Neural cell (in vitro differentiated cells): ENCODE data around the gene LRP8. TPM values are rescaled to one million over a fixed set of nuclear protein-coding genes. Genes with fewer than 3 reads are reported as not detected.
A peak's percentile ranks its signal among the peaks of the same experiment; 100 is the strongest.

ENCODE experiments used
- H2AFZ ChIP-seq: fragments of 200-600, 300-800 bp; sonication (generic), shearing (Covaris generic); 2 replicates; pipeline ENCODE4 v1.6.0; 2014; ENCODE audit warnings: low read depth, mild to moderate bottlenecking, antibody characterized with exemption, low read length, moderate library complexity
- H3F3A ChIP-seq: fragments of 200-600 bp; shearing (Covaris generic); 2 replicates; pipeline ENCODE4 v1.6.1; 2016; ENCODE audit warnings: mild to moderate bottlenecking, moderate library complexity, mixed read lengths, antibody characterized with exemption, low read length; ENCODE audit not compliant: insufficient read depth, poor library complexity, severe bottlenecking
- H3K27ac ChIP-seq: fragments of 200-600, 300-800 bp; sonication (generic), shearing (Covaris generic); 2 replicates; pipeline ENCODE4 v1.5.1; 2014; ENCODE audit warnings: mild to moderate bottlenecking, low read length, moderate library complexity
- H3K27me3 ChIP-seq: fragments of 300-800, 200-600 bp; sonication (generic), shearing (Covaris generic); 2 replicates; pipeline ENCODE4 v1.6.0; 2014; ENCODE audit warnings: mild to moderate bottlenecking, low read depth, low read length, moderate library complexity; ENCODE audit not compliant: insufficient read depth
- H3K36me3 ChIP-seq: fragments of 300-800, 200-600 bp; sonication (generic), shearing (Covaris generic); 2 replicates; pipeline ENCODE4 v1.5.1; 2014; ENCODE audit warnings: mild to moderate bottlenecking, antibody characterized with exemption, low read length, moderate library complexity; ENCODE audit not compliant: insufficient read depth
- H3K4me2 ChIP-seq: fragments of 300-800, 200-600 bp; sonication (generic), shearing (Covaris generic); 2 replicates; pipeline ENCODE4 v1.6.0; 2014; ENCODE audit warnings: mild to moderate bottlenecking, low read length
- H3K4me3 ChIP-seq: fragments of 300-800, 200-600 bp; sonication (generic), shearing (Covaris generic); 2 replicates; pipeline ENCODE4 v1.5.1; 2014; ENCODE audit warnings: mild to moderate bottlenecking, low read length, moderate library complexity
- H3K79me2 ChIP-seq: fragments of 200-600 bp; shearing (Covaris generic); replicated peaks from 2 replicates; pipeline ENCODE4 v1.6.0; 2014; ENCODE audit warnings: mild to moderate bottlenecking, low read length, moderate library complexity; ENCODE audit not compliant: insufficient read depth
- H3K9ac ChIP-seq: fragments of 300-800, 200-600 bp; sonication (generic), shearing (Covaris generic); 2 replicates; pipeline ENCODE4 v1.6.1; 2016; ENCODE audit warnings: mild to moderate bottlenecking, low read length, mixed read lengths
- H3K9me2 ChIP-seq: fragments of 200-600 bp; shearing (Covaris generic); 2 replicates; pipeline ENCODE4 v1.6.1; 2016; ENCODE audit warnings: mild to moderate bottlenecking, low read length, mixed read lengths; ENCODE audit not compliant: insufficient read depth
- H3K9me3 ChIP-seq: fragments of 200-600, 300-800 bp; sonication (generic), shearing (Covaris generic); 2 replicates; pipeline ENCODE4 v1.6.1; 2016; ENCODE audit warnings: mild to moderate bottlenecking, mixed run types, low read length, moderate library complexity, mixed read lengths
- H4K20me1 ChIP-seq: fragments of 200-600 bp; shearing (Covaris generic); 2 replicates; pipeline ENCODE4 v1.6.1; 2016; ENCODE audit warnings: mild to moderate bottlenecking, mixed run types; ENCODE audit not compliant: insufficient read depth
- EP300 ChIP-seq: fragments of 450-650 bp; conservative IDR thresholded peaks from 2 replicates; pipeline ENCODE4 v1.6.1; 2014; ENCODE audit warnings: antibody characterized with exemption, mild to moderate bottlenecking, moderate library complexity; ENCODE audit not compliant: poor library complexity, severe bottlenecking
- EZH2 ChIP-seq: fragments of 200-600, 300-800 bp; shearing (Covaris generic), sonication (generic); IDR thresholded peaks from 2 replicates; pipeline ENCODE4 v1.6.1; 2014; ENCODE audit warnings: antibody characterized with exemption, low read length, borderline replicate concordance, mild to moderate bottlenecking; ENCODE audit not compliant: insufficient read depth, poor library complexity, severe bottlenecking
- MXI1 ChIP-seq: fragments of 450-650 bp; conservative IDR thresholded peaks from 2 replicates; pipeline ENCODE4 v1.6.1; 2014; ENCODE audit warnings: antibody characterized with exemption, mild to moderate bottlenecking; ENCODE audit not compliant: poor library complexity, severe bottlenecking
- POLR2AphosphoS5 ChIP-seq: IDR thresholded peaks from 2 replicates; pipeline ENCODE4 v1.6.1; 2012
- RAD21 ChIP-seq: fragments of 450-650 bp; conservative IDR thresholded peaks from 2 replicates; pipeline ENCODE4 v1.6.1; 2014; ENCODE audit warnings: antibody characterized with exemption, mild to moderate bottlenecking, moderate library complexity
- SMC3 ChIP-seq: fragments of 450-650 bp; conservative IDR thresholded peaks from 2 replicates; pipeline ENCODE4 v1.6.1; 2014; ENCODE audit warnings: antibody characterized with exemption, mild to moderate bottlenecking, moderate library complexity; ENCODE audit not compliant: poor library complexity
- TAF1 ChIP-seq: IDR thresholded peaks from 2 replicates; pipeline ENCODE4 v1.6.1; 2012; ENCODE audit warnings: low read depth
- polyA plus RNA-seq: library from polyadenylated mRNA; depleted of rRNA; stranded (reverse); fragments of >200 nt; gene quantifications from 2 replicates; pipeline ENCODE4 v1.2.3, GENCODE V29; 2014
- TF ChIP-seq, protein P1 (sequence below): fragments of 450-650 bp; IDR thresholded peaks from 2 replicates; pipeline ENCODE4 v1.5.1; 2014; ENCODE audit warnings: antibody characterized with exemption, mild to moderate bottlenecking, moderate library complexity; ENCODE audit not compliant: poor library complexity, severe bottlenecking
- TF ChIP-seq, protein P2 (sequence below): IDR thresholded peaks from 2 replicates; pipeline ENCODE4 v1.6.1; 2012; ENCODE audit warnings: borderline replicate concordance

The LRP8 gene
- polyA plus RNA-seq, 1 donor from 2014 or later: 65.8 TPM

GRCh38 chr1:53278298-53278725, 49.6 kb downstream of the LRP8 start:
- Histone ChIP-seq H3K79me2 (no peaks in the 10 kb centered on the region), H2AFZ (no peak overlapping the region), H3K4me3 (no peak overlapping the region), H3K36me3 (no peaks in the 10 kb centered on the region), H3K4me2 (no peak overlapping the region), H3K27ac (peak overlapping the region; percentile 63), H3F3A (no peaks in the 10 kb centered on the region), H4K20me1 (no peaks in the 10 kb centered on the region), H3K9me2 (no peaks in the 10 kb centered on the region), H3K9ac (peak overlapping the region; percentile 32), H3K27me3 (no peaks in the 10 kb centered on the region), H3K9me3 (no peaks in the 10 kb centered on the region)
- TF ChIP-seq EP300 (peak; percentile 54), TAF1 (no peak), RAD21 (peak; percentile 98), EZH2 (no peak), MXI1 (peak; percentile 26), POLR2AphosphoS5 (no peak), SMC3 (peak; percentile 100)
- TF ChIP-seq, protein P1, sequence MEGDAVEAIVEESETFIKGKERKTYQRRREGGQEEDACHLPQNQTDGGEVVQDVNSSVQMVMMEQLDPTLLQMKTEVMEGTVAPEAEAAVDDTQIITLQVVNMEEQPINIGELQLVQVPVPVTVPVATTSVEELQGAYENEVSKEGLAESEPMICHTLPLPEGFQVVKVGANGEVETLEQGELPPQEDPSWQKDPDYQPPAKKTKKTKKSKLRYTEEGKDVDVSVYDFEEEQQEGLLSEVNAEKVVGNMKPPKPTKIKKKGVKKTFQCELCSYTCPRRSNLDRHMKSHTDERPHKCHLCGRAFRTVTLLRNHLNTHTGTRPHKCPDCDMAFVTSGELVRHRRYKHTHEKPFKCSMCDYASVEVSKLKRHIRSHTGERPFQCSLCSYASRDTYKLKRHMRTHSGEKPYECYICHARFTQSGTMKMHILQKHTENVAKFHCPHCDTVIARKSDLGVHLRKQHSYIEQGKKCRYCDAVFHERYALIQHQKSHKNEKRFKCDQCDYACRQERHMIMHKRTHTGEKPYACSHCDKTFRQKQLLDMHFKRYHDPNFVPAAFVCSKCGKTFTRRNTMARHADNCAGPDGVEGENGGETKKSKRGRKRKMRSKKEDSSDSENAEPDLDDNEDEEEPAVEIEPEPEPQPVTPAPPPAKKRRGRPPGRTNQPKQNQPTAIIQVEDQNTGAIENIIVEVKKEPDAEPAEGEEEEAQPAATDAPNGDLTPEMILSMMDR: peak; percentile 97
- TF ChIP-seq, protein P2, sequence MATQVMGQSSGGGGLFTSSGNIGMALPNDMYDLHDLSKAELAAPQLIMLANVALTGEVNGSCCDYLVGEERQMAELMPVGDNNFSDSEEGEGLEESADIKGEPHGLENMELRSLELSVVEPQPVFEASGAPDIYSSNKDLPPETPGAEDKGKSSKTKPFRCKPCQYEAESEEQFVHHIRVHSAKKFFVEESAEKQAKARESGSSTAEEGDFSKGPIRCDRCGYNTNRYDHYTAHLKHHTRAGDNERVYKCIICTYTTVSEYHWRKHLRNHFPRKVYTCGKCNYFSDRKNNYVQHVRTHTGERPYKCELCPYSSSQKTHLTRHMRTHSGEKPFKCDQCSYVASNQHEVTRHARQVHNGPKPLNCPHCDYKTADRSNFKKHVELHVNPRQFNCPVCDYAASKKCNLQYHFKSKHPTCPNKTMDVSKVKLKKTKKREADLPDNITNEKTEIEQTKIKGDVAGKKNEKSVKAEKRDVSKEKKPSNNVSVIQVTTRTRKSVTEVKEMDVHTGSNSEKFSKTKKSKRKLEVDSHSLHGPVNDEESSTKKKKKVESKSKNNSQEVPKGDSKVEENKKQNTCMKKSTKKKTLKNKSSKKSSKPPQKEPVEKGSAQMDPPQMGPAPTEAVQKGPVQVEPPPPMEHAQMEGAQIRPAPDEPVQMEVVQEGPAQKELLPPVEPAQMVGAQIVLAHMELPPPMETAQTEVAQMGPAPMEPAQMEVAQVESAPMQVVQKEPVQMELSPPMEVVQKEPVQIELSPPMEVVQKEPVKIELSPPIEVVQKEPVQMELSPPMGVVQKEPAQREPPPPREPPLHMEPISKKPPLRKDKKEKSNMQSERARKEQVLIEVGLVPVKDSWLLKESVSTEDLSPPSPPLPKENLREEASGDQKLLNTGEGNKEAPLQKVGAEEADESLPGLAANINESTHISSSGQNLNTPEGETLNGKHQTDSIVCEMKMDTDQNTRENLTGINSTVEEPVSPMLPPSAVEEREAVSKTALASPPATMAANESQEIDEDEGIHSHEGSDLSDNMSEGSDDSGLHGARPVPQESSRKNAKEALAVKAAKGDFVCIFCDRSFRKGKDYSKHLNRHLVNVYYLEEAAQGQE: no peak

- H3K79me2 ChIP-seq: no peaks in the 10 kb centered on the region
- H3K36me3 ChIP-seq: no peaks in the 10 kb centered on the region
- no peaks in the 10 kb centered on the region for H3F3A ChIP-seq
- H3K27me3 ChIP-seq: no peaks in the 10 kb centered on the region
- H4K20me1 ChIP-seq: no peaks in the 10 kb centered on the region
- H3K4me3 ChIP-seq: no peak overlapping the region
- H3K9ac ChIP-seq: no peak overlapping the region
- H2AFZ ChIP-seq: no peak overlapping the region
- H3K9me2 ChIP-seq: no peaks in the 10 kb centered on the region
- H3K9me3 ChIP-seq: no peaks in the 10 kb centered on the region
- H3K27ac ChIP-seq: no peak overlapping the region
- H3K4me2 ChIP-seq: no peak overlapping the region
- TF ChIP-seq EZH2 (no peak), TAF1 (no peak), SMC3 (no peak), MXI1 (no peak), EP300 (no peak), POLR2AphosphoS5 (no peak), RAD21 (no peak)
- TF ChIP-seq, protein P2: no peak
- TF ChIP-seq, protein P1: no peak
Observed at GRCh38 chr1:53277326-53277725, 50.5 kb downstream of the LRP8 start.
